ENCODE results near the gene VPS35L.
A peak's percentile ranks its signal among the peaks of the same experiment; 100 is the strongest.

Gene VPS35L

GRCh38 chr16:19595043-19595767, 39.7 kb downstream of the VPS35L start:
- DNase-seq (ENCODE audit: low spot score) = peak; percentile 45

DNA sequence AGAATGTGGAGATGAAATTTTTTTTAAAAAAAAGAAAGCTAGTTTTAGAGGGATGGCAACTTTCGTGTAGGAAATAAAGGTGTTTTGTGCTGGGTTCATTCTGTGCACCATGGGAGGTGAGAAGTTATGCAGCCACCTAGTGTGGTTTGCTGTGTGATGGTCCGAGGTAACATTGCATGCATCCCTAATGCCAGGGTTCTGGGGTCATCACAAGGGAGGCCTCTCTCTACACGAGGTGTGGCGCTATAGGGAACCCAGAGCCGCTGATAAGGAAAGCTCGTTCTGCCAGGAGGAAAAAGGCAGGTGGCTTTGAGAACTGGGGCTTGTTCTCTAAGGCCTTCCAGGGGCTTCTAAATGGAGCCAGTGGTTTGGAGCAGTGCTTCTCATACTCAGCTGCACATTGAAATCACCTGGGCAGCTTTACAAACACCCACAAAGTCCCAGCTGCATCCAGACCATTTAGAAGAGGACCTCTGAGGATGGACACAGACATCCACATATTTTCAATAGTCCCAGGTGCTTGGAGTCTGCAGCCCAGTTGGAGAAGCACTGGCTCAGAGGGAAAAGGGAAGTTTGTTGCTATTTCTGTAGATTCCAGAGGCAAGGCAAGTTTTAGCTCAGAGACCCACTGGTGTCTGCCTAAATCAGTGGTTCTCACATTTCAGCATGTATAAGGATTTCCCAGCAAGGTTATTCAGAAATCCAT, 43.5 kb downstream of the VPS35L start:
- no peak for DNase-seq (ENCODE audit: low spot score)

- DNase-seq (ENCODE audit: low spot score) = no peak
Observed at GRCh38 chr16:19599968-19600716, 44.6 kb downstream of the VPS35L start.

DNA sequence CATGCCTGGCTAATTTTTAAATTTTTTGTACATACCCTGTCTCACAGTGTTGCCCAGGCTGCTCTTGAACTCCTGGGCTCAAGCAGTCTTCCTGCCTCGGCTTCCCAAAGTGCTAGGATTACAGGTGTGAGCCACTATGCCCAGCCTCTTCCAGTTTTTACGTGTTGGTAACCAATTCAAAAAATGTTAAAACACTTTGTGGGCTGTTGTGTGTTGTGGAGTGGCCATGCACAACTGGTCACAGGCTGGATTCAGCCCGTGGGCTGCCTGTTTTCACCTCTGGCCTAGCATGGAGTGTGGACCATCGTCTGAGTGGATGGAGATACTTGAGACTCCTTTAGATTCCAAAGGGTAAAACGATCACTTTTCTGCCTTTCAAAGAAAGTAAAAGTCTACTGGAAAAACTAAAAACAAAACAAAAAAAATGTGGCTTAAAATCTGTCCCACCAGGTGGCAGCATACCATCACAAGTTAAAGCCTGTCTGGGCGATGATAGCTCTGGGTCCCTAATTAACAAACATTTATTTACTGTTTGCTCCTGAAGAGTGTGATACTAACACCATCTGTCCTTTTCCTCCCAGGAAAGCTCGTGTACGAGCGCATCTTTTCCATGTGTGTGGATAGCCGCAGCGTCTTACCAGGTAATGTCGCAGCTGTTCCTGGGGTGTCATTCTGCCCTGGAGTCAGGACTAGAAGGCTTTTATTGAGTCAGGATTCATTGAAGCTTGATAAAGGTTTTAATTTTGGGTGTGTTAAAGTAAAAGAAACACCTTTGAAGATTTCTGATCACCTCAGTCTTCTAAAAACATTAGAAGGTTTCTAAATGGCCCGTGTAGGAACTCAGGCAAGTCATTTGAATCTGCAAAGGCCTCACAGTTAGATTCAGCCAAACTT, 45.8 kb downstream of the VPS35L start:
- peak; percentile 55 for DNase-seq (ENCODE audit: low spot score)

- DNase-seq (ENCODE audit: low spot score) = no peak
Observed at GRCh38 chr16:19604911-19605310, 49.4 kb downstream of the VPS35L start.

DNA sequence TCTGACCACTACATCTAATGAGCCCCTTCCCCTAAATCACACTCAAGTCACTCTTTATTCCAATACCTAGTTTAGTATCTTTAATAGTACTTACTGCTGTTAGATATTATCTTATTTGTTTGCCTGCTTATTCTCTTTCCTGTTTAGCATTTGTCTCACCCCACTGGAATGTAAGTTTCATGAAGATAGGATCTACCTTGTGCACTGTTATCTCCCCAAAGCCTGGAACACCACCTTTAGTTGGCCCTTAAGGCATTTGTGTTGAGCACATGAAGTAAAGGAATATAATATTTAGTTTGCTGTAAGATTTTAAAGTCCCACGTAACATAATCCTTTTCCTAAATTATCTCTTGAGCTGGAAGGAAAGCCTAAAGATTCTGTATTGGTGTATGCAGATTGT, 50.2 kb downstream of the VPS35L start:
- no peak for DNase-seq (ENCODE audit: low spot score)

GRCh38 chr16:19607616-19608280, 52.2 kb downstream of the VPS35L start:
- DNase-seq (ENCODE audit: low spot score) = peak; percentile 80

DNA sequence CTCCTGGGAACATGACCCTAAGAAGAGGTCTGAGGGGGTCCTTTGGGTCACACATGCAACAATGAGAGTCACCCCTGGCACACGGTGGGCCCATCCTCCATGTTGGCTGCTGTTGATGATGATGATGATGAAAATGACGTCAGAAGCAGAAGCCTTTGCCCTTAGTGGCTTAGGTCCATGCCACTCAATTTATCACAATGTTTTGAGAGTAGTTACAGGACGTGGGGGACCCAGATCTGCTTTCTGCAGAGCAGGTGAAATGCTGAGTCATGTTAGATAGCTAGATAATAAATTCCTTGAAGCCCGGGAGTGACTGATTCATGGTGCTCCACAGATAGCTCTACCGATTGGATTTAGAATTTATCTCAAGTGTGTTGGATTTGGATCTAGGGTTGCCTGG, 53.9 kb downstream of the VPS35L start:
- no peak for DNase-seq (ENCODE audit: low spot score)

DNA sequence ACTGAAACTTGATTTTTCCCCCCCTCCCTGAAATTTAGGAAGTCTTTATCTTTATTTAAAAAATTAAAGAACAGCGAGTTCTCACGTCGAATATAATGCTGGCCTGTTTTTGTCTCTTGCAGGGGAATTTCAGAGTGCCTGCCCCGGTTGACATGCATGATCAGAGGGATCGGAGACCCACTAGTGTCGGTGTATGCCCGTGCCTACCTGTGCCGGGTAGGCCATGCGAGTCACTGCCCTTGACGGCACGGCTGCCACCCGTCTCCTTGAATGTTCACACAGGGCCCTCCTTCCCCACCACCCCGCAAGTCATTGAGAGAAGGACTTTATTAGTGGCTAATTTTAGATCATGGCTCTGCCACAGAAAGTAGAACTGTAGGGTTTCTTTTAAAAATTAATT, 54.7 kb downstream of the VPS35L start:
- DNase-seq (ENCODE audit: low spot score) = no peak

- no peak for DNase-seq (ENCODE audit: low spot score)
Observed at GRCh38 chr16:19613834-19614233, 58.3 kb downstream of the VPS35L start.

DNA sequence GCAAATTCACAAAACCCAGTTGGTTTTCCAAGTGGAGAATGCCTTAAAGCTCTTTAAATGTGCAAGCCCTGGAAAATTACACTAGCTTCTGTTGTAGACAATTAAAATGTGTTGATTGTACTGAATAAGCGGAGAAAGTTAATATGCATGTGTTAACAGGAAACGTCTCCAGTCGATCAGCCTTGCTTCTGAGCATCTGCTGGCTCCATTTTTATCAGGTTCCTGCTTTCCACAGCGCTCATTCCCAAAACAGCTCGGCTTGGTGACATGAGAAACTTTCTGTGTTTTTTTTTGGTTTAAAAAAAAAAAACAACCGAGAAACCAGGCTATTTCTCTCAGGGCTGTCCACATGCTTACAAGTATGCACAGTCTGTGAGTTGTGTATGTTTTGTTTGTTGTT, 60.7 kb downstream of the VPS35L start:
- no peak for DNase-seq (ENCODE audit: low spot score)

GRCh38 chr16:19618876-19619275, 63.4 kb downstream of the VPS35L start:
- no peak for DNase-seq (ENCODE audit: low spot score)

DNA sequence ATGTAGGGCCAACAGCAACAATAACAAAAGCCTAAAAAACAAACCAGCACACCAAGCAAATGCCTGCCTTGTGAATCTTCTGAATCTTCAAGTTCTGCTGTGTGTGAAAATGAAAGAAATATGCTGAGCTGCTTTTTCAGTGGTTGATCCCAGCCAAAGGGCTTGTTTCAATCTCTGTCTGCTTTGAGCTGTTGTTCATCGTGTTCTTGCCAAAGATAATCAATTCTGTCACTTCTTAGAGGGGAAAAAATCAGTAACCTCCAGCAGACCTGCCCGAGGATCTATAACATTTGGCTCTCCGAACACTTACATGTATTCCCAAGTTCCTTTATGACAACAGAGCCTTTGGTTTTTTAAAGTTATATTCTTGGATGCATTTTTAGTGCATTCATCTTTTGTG, 65.9 kb downstream of the VPS35L start:
- no peak for DNase-seq (ENCODE audit: low spot score)

DNA sequence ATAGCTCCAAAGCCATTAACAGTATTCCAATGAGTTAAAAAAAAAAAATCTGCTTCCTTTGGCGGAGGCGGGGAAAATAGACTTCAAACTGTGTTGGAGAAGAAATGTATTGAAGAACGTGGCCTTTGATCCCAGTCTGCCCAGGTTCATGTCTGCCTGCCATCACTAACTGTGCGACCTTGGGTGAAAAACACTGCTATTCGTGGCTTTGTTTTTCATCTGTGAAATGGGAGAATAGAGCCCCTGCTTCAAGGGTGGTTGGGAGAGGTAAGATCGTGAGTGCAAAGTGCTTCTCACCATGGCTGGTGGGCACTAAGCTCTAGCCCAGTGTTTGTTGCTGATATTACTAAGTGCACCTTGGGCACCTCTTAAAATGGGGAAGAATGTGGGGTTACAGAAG, 69.5 kb downstream of the VPS35L start:
- DNase-seq (ENCODE audit: low spot score) = no peak

DNA sequence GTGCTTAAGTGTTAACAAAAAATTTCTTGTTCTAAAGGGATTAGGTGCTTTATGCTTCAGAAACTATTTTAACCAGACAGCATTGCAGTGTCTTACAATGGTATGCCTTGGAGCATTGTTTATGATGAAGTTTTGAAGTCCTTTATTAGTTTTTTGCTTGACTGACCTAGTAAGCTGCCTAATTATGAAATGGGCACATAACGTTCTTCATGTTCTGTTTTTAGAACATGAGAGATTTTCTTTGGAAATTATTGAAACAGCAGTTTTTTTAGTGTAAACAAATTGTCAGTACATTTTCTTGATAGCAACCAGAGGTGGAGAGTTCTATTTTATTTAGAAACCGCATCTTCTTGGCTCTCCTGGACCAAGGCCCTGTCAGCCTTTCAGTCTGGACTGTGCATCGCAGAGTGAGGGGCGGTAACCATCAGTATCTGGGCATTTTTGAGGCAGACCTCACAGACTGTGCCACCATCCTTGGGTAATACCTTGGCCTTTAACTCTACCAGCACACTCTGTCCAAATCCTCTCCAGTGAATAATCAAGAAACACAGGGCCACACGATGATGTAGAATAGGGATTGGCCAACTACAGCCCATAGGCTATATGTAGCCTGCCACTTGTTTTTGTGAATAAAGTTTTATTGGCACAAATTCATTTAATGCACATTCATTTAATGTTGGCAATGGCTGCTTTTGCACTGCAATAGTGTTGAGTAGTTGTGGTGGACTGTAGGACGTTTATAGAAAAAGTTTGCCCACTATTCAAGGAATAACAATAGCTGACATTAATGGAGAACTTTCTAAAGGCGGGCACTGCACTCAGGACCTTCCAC, 81.1 kb downstream of the VPS35L start:
- no peak for DNase-seq (ENCODE audit: low spot score)

DNA sequence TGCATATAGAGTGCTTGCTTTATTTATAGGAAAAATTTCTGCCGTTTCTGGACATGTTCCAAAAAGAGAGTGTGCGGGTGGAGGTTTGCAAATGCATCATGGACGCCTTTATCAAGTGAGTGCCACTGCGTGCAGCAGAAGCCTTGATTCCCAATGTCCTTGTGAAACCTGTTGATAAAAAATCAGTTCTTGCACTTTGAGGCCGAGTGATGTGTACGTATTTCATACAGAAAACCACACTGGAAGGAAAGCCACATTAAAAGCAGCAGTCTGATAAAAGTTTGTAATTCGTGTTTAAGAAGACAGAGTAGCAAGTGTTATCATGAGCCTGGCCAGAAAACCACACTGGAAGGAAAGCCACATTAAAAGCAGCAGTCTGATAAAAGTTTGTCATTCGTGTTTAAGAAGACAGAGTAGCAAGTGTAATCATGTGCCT, 84.5 kb downstream of the VPS35L start:
- DNase-seq (ENCODE audit: low spot score) = no peak

DNA sequence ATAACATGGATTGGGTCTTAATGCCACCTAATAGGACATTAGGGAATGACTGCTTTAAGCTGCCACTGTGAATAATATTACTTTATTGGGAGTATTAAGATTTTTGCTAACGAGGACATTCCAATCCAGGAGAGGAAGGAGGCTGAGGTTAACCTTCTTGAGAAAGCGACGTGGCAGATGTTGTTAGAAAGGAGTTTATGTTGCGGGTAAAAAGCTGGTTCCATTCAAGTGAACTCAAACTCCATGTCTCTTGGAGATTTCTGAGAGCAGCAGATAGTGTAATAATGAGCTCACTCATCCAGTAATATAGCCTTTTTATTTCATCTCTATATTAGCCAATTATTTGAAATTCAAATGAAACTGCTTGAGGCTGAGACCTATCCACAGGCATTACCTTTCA, 87.0 kb downstream of the VPS35L start:
- DNase-seq (ENCODE audit: low spot score) = no peak

- no peak for DNase-seq (ENCODE audit: low spot score)
Observed at GRCh38 chr16:19644877-19645276, 89.4 kb downstream of the VPS35L start.

DNA sequence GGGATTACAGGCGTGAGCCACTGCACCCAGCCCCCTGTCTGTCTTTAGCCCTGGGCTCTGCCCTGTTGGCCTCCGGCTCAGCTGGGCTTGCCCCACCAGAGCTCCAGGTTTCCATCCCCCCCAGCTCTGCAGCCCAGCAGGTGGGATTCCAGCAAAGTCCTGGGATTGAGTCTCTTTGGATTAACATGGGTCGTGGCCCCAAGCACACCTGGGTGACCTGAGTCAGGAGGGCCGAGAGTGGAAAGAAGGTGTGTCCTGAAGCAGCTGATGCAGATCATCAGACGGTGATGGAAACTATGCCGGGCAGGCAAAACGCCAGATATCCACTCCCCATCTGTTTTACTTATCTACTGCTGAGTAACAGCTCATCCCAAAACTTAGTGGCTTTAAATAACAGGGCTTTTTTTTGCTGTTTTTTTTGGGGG, 90.1 kb downstream of the VPS35L start:
- DNase-seq (ENCODE audit: low spot score) = no peak

GRCh38 chr16:19649980-19650379, 94.5 kb downstream of the VPS35L start:
- no peak for DNase-seq (ENCODE audit: low spot score)
